Activated CD4-positive, alpha-beta T cell treated with anti-CD3 and anti-CD28 coated beads for 4 hours (primary cell): ENCODE measurements around the gene MXRA8.
"Not testable (repeated sequence)": the region's sequence is repeated elsewhere in the genome, so short reads cannot be mapped to it uniquely, and the experiment has no call there.

Source experiments
- DNase-seq, 2 donors: peaks; one replicate each; pipeline ENCODE4 v3.0.0-alpha.2; 2020

MXRA8 gene

DNA sequence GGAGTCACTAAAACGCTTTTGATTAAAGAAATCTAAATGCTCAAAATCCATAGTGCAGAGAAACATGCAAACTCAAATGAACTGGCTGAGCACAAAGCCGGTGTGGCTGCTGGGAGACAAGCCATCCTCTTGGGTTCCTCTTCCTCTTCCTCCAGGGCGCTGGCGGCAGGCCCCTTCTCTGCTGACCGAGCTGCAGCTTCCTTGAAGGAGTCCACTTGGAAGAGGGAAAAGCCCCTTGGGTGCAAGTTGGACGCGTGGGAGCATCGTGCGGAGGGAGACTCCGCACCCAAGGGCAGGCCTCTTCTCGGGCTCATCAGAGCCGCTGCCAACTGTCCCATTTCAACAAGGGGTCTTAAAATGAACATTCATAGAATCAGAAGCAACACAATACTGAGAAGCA, 32.9 kb upstream of the MXRA8 start:
- no peak for DNase-seq

GRCh38 chr1:1390675-1391074, 32.3 kb upstream of the MXRA8 start:
- no peak for DNase-seq

GRCh38 chr1:1388078-1388472, 29.7 kb upstream of the MXRA8 start:
- no peak for DNase-seq

DNA sequence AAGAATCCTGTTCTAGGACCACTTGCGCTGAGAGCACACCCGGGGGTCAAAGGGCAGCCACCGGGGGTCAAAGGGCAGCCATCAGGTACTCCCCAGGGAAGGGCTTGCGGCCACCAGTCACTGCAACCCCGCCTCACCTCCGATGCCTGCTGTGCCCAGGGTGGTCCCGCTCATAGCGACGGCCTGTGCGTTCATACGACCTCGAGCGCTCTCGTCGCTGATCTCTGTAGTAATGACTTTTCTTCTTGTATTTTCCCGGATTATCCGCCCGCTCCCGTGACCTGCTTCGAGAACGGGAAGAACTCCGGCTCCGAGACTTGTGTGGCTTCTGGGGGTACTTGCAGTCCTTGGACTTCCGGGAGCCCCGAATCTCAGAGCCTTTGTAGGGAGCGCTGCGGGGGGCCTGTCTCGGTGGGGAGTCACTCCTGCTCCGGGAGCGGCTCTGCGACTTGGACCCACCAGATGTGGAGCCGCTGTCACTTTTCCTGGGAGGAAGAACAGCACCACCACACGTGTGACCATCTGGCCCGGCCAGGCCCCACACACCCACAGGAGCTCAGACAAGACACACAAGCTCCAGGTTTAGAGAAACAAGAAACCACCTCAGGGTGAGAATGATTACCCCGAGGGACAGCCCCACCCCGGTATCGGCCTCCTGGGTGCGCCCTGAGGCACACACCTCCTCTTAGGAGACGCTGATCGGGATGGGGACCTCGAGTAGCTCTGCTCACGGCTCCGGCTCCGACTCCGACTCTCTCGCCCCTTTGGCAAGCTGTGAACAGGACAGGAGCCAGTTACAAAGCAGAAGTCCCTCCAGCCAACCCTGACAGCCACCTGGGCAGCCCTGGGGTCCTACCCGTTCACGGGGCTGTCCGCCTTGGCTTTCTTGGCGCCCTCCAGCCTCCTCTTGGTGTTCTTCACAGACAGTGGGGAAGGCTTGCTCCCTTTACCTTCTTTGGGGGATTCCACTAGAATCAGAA, 29.0 kb upstream of the MXRA8 start:
- no peak for DNase-seq

GRCh38 chr1:1385931-1386330, 27.6 kb upstream of the MXRA8 start:
- no peak for DNase-seq

- not testable (repeated sequence) for DNase-seq
Measured at GRCh38 chr1:1385339-1385738, 27.0 kb upstream of the MXRA8 start.

DNA sequence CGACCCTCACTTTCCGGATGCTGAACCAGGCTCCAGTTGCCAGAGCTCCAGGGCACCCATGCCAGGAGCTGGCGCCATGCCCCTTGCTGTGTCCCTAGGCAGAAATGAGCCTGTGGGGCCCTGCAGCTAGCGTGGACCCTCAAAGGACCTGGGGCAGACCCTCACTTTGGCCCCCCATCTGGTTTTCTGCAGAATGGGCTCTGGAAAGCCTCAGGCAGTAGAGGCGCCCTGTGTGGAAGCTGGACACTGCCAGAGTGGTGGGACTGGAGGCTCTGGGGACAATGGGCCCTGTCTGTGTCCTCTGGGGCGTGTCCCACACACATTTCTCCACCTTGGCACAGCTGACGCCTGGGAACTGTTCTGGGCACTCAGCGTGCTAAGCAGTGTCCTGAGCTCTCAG, 22.9 kb upstream of the MXRA8 start:
- DNase-seq, result no peak

GRCh38 chr1:1380860-1381259, 22.5 kb upstream of the MXRA8 start:
- no peak for DNase-seq

- no peak for DNase-seq
Measured at GRCh38 chr1:1377540-1378205, 19.3 kb upstream of the MXRA8 start.

DNA sequence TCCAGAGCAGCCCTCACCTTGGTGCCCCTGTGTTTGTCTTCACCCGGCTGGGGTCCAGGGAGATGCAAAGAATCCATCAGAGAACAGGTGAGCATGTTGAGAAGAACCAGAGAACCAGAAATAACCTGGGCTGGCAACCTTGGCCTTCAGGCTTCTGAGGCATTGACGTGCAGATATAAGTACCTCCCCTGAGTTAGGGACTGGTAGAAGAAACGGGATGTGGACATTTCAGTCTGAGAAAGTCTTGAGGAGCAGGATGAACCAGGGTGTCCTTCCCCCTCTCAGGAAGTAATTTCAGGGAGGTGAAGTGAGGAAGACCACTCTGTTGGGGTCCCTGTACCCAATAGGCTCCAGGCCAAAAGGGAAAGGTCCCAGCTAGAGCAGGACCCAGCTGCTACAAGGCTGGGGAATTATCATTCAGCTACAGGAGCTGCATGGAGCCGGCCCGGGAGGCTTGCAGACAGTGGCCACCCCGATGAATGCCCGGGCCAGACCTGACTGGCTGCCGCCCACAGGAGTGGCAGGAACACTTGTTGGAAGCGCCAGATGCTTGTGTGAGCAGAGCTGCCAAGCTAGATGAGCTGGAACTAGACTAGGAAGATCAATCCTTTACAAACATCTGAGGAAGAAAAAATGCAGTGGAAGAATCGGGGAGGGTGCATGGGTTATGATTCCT, 18.3 kb upstream of the MXRA8 start:
- DNase-seq, result no peak

- DNase-seq, result peak; percentile 93 to 96
Measured at GRCh38 chr1:1374929-1375662, 16.7 kb upstream of the MXRA8 start, which contains the start of gene AURKAIP1. AURKAIP1 (minus strand) TSS chr1:1375207; CDS start chr1:1374756, 451 bp downstream.

DNA sequence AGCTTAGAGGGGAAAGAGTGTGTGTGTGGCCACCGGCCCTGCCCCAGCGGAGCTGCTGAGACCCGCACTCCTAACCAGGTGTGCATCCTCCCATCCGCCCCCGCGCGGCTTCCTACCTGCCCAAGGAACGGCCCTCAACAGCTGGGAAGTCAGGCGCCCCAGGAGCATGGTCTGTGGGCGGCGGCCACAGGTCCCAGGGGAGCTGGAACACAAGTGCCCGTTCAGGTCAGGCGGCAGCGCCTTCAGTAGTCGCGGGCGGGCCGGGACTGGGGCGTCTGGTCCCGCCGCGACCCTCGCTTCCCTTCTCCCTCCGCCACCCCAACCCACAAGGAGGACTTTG, 16.2 kb upstream of the MXRA8 start:
- peak in 1 of 2 donors; percentile 10 for DNase-seq

GRCh38 chr1:1373815-1374588, 15.6 kb upstream of the MXRA8 start:
- DNase-seq, result no peak

GRCh38 chr1:1373051-1373814, 14.9 kb upstream of the MXRA8 start:
- no peak for DNase-seq

DNA sequence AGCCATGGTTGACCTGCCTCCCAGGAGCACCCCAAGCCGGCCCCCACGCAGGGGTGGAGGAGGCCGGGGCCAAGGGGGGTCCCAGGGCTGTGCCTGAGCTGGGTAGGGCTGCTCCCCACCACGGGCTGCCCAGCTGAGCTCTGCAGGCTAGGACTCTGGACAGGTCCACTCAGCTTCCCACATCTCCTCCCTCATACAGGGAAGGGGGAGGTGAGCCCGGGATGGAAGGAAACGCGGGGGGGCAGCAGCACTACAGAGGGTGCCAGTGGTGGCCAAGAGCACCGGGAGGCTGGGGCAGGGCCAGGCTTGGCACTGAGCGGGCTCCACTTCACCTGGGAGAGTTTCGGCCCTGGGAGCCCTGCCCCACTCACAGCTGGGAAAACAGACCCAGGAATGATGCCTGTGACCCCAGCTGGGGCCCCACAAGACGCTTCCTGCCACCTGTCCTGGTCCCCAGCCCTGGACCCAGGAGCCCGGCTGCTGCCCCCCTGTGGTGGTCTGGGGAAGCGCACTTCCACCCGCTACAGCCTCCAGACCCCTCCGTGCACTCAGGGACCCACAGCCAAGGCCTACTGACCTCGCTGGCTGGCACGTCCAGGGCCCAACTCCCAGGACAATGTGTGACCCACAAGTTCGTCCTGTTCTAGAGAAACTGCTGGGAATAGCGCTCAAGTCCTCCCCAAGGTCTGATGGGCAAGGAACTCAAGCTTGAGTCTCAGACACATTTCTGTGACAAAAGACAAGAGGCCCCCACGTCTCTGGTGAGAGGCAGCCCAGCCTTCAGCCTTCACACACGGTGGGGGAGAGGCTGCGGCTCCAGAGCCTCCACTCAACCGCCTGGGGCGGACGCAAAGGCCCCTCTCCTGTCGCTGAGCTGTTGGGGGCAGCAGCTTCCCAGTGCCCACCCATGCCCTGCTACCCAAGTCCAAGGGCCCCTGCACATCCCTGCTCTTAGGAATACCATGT, 13.7 kb upstream of the MXRA8 start:
- peak; percentile 66 to 76 for DNase-seq

GRCh38 chr1:1371364-1371745, 13.0 kb upstream of the MXRA8 start:
- peak; percentile 14 to 38 for DNase-seq

GRCh38 chr1:1370771-1371300, 12.5 kb upstream of the MXRA8 start:
- DNase-seq, result no peak

- DNase-seq, result not testable (repeated sequence)
Measured at GRCh38 chr1:1370094-1370493, 11.7 kb upstream of the MXRA8 start.

GRCh38 chr1:1367315-1367714, 9.0 kb upstream of the MXRA8 start:
- no peak for DNase-seq

DNA sequence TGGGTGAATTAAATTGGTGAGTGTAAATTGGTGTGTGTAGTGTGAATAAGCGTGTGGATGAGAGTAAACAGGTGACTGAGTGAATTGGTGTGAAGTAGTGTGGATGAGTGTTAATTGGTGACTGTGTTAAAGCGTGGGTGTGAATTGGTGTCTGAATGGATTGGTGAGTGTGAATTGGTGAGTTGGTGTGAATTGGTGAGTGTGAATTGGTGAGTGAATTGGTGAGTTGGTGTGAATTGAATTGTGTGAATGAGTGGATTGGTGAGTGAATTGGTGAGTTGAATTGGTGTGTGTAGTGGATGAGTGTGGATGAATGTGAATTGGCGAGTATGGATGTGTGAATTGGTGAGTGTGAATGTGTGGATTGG, 8.3 kb upstream of the MXRA8 start:
- DNase-seq, result no peak
